Hypothalamus (tissue), 51 donors: ENCODE measurements around the gene ZNF837.
"Not testable (repeated sequence)": the region's sequence is repeated elsewhere in the genome, so short reads cannot be mapped to it uniquely, and the experiment has no call there.

ENCODE experiments used
- DNase-seq, 51 donors: peaks; one replicate each; lab custom pipeline; 2025; lab: John Stamatoyannopoulos, UW

The ZNF837 gene

GRCh38 chr19:58352760-58353671 lies 27.8 kb downstream of the ZNF837 start, which contains the start of gene A1BG:
Gene A1BG, minus strand, starts transcription at chr19:58353492. Its CDS starts 55 bp downstream, at chr19:58353437.
- DNase-seq: no peak

- no peak for DNase-seq
Observed at GRCh38 chr19:58351990-58352755, 28.7 kb downstream of the ZNF837 start.

- no peak for DNase-seq
Observed at GRCh38 chr19:58351558-58351878, 29.3 kb downstream of the ZNF837 start.

- no peak for DNase-seq
Observed at GRCh38 chr19:58350871-58351557, 29.8 kb downstream of the ZNF837 start.

- DNase-seq: no peak
Observed at GRCh38 chr19:58350001-58350861, 30.6 kb downstream of the ZNF837 start.

- DNase-seq: no peak
Observed at GRCh38 chr19:58349590-58349989, 31.2 kb downstream of the ZNF837 start.

GRCh38 chr19:58348080-58348479 lies 32.8 kb downstream of the ZNF837 start:
- DNase-seq: not testable (repeated sequence)

GRCh38 chr19:58346961-58347929 lies 33.6 kb downstream of the ZNF837 start:
- DNase-seq: peak in 48 of 51 donors; percentile 7 to 86 (median 55)

GRCh38 chr19:58345558-58345957 lies 35.3 kb downstream of the ZNF837 start:
- DNase-seq: no peak

- DNase-seq: no peak
Observed at GRCh38 chr19:58338825-58339558, 41.8 kb downstream of the ZNF837 start.

- DNase-seq: no peak
Observed at GRCh38 chr19:58338336-58338735, 42.5 kb downstream of the ZNF837 start.

- no peak for DNase-seq
Observed at GRCh38 chr19:58336820-58337219, 44.0 kb downstream of the ZNF837 start.

GRCh38 chr19:58336216-58336615 lies 44.6 kb downstream of the ZNF837 start:
- no peak for DNase-seq

GRCh38 chr19:58335630-58336029 lies 45.2 kb downstream of the ZNF837 start:
- no peak for DNase-seq

GRCh38 chr19:58334691-58335249 lies 46.1 kb downstream of the ZNF837 start:
- DNase-seq: no peak

- DNase-seq: no peak
Observed at GRCh38 chr19:58332697-58333096, 48.1 kb downstream of the ZNF837 start.

GRCh38 chr19:58330458-58330857 lies 50.4 kb downstream of the ZNF837 start:
- DNase-seq: peak in 26 of 51 donors; percentile 1 to 76 (median 44)

- DNase-seq: no peak
Observed at GRCh38 chr19:58328999-58329398, 51.8 kb downstream of the ZNF837 start.
